Measurements from ENCODE around the gene SRGAP2C. TPM values are rescaled to one million over a fixed set of nuclear protein-coding genes. Genes with fewer than 3 reads are reported as not detected.
"Not testable (repeated sequence)": the region's sequence is repeated elsewhere in the genome, so short reads cannot be mapped to it uniquely, and the experiment has no call there.

SRGAP2C gene
- total RNA-seq = 10 to 100 TPM in 2 of 4 donors, 1 to 10 TPM in 2; 7.8 to 22.7 (median 11.6) TPM

- Histone ChIP-seq H3K4me3 (replicated peaks in 1 of 3) (peak within 1 kb of the TSS in 2 of 3 donors; percentile 17 to 31), H3K27ac (peak within 1 kb of the TSS in 1 of 3 donors; percentile 41)
- TF ChIP-seq POLR2A (IDR thresholded peaks at IDR 0.05) = peak in 1 of 2 donors; percentile 74
- intact Hi-C loops (cut with DNase I); H3K27me3 ChIP-seq; H3K36me3 ChIP-seq; H3K4me1 ChIP-seq; H3K9me3 ChIP-seq: not testable (repeated sequence)
- peak; percentile 96 to 97 for DNase-seq
- 0 to 4% methylated on average over 20 to 21 of the region's 54 CpGs for WGBS, 2 donors
These were observed at the start of gene SRGAP2C, which contains the start of gene FAM72B for GRCh38 chr1:121184290-121185127. SRGAP2C (plus strand) TSS chr1:121184975; CDS start chr1:121187447, 2,472 bp downstream. FAM72B (minus strand) TSS chr1:121184340; CDS start chr1:121183489, 851 bp downstream.

- H3K4me3 ChIP-seq (replicated peaks in 1 of 3); H3K27ac ChIP-seq; intact Hi-C loops (cut with DNase I); H3K9me3 ChIP-seq; DNase-seq; H3K27me3 ChIP-seq; H3K36me3 ChIP-seq; H3K4me1 ChIP-seq: not testable (repeated sequence)
- WGBS, 2 donors = no CpG with 5 or more reads among the region's 6 CpGs
These were observed 44.4 kb upstream of the SRGAP2C start for GRCh38 chr1:121140393-121140792.

GRCh38 chr1:121148489-121149190 is 36.1 kb upstream of the SRGAP2C start:
- H3K4me3 ChIP-seq (replicated peaks in 1 of 3); H3K27me3 ChIP-seq; intact Hi-C loops (cut with DNase I); H3K36me3 ChIP-seq; H3K9me3 ChIP-seq; H3K4me1 ChIP-seq; DNase-seq; H3K27ac ChIP-seq: not testable (repeated sequence)
- WGBS, 2 donors = 0% methylated on average over 2 of the region's 9 CpGs
- peak in 1 of 6 experiments; percentile 34 for TF ChIP-seq CTCF (IDR thresholded peaks at IDR 0.05)

GRCh38 chr1:121151294-121151693 is 33.5 kb upstream of the SRGAP2C start:
- H3K27me3 ChIP-seq; intact Hi-C loops (cut with DNase I); H3K27ac ChIP-seq; H3K36me3 ChIP-seq; DNase-seq; H3K4me3 ChIP-seq (replicated peaks in 1 of 3); H3K9me3 ChIP-seq; H3K4me1 ChIP-seq: not testable (repeated sequence)
- 75 to 81% methylated on average over 1 of the region's 1 CpG for WGBS, 2 donors

- H3K36me3 ChIP-seq; intact Hi-C loops (cut with DNase I); H3K27ac ChIP-seq; H3K27me3 ChIP-seq; H3K9me3 ChIP-seq; H3K4me3 ChIP-seq (replicated peaks in 1 of 3); DNase-seq; H3K4me1 ChIP-seq: not testable (repeated sequence)
These were observed 32.0 kb upstream of the SRGAP2C start for GRCh38 chr1:121152788-121153187.

GRCh38 chr1:121154811-121155210 is 30.0 kb upstream of the SRGAP2C start:
- 86 to 93% methylated on average over 1 of the region's 2 CpGs for WGBS, 2 donors
- DNase-seq; H3K36me3 ChIP-seq; intact Hi-C loops (cut with DNase I); H3K27ac ChIP-seq; H3K4me3 ChIP-seq (replicated peaks in 1 of 3); H3K27me3 ChIP-seq; H3K9me3 ChIP-seq; H3K4me1 ChIP-seq: not testable (repeated sequence)

GRCh38 chr1:121155671-121156358 is 29.0 kb upstream of the SRGAP2C start:
- H3K4me1 ChIP-seq; intact Hi-C loops (cut with DNase I); H3K36me3 ChIP-seq; DNase-seq; H3K4me3 ChIP-seq (replicated peaks in 1 of 3); H3K9me3 ChIP-seq; H3K27ac ChIP-seq; H3K27me3 ChIP-seq: not testable (repeated sequence)
- 85 to 87% methylated on average over 6 of the region's 6 CpGs for WGBS, 2 donors

- H3K9me3 ChIP-seq; intact Hi-C loops (cut with DNase I): not testable (repeated sequence)
These were observed 27.7 kb upstream of the SRGAP2C start for GRCh38 chr1:121156958-121157603.

GRCh38 chr1:121157609-121158008 is 27.2 kb upstream of the SRGAP2C start:
- DNase-seq; intact Hi-C loops (cut with DNase I); H3K4me3 ChIP-seq (replicated peaks in 1 of 3); H3K27me3 ChIP-seq; H3K9me3 ChIP-seq; H3K36me3 ChIP-seq; H3K4me1 ChIP-seq; H3K27ac ChIP-seq: not testable (repeated sequence)
- 100% methylated on average over 1 of the region's 2 CpGs for WGBS, 2 donors

More at GRCh38 chr1:121156958-121157603, 27.7 kb upstream of the SRGAP2C start:
- not testable (repeated sequence) for H3K4me3 ChIP-seq (replicated peaks in 1 of 3); H3K27me3 ChIP-seq; H3K27ac ChIP-seq; H3K4me1 ChIP-seq; H3K36me3 ChIP-seq; DNase-seq
- no CpG with 5 or more reads among the region's 4 CpGs for WGBS, 2 donors

GRCh38 chr1:121160118-121160517 is 24.7 kb upstream of the SRGAP2C start:
- H3K36me3 ChIP-seq; H3K4me3 ChIP-seq (replicated peaks in 1 of 3); DNase-seq; H3K4me1 ChIP-seq; H3K27ac ChIP-seq; intact Hi-C loops (cut with DNase I); H3K27me3 ChIP-seq; H3K9me3 ChIP-seq: not testable (repeated sequence)
- WGBS, 2 donors = 95 to 100% methylated on average over 2 of the region's 2 CpGs
